Endodermal cell (in vitro differentiated cells): Measurements from ENCODE around the gene COL21A1. TPM values are rescaled to one million over a fixed set of nuclear protein-coding genes. Genes with fewer than 3 reads are reported as not detected.
A peak's percentile ranks its signal among the peaks of the same experiment; 100 is the strongest.

Source experiments
- DNase-seq: peaks from one replicate; pipeline ENCODE4 v3.0.0-alpha.2; 2017
- H3K27ac ChIP-seq: 2 replicates; pipeline ENCODE4 v1.5.1; 2013; ENCODE audit warnings: mild to moderate bottlenecking, low read depth, low read length, moderate library complexity
- H3K27me3 ChIP-seq: 2 replicates; pipeline ENCODE4 v1.6.1; 2013; ENCODE audit warnings: mild to moderate bottlenecking, low read length, moderate library complexity; ENCODE audit not compliant: insufficient read depth, control insufficient read depth, poor library complexity, severe bottlenecking
- H3K36me3 ChIP-seq: 2 replicates; pipeline ENCODE4 v1.7.0; 2013; ENCODE audit warnings: mild to moderate bottlenecking, low read length, moderate library complexity; ENCODE audit not compliant: control insufficient read depth, insufficient read depth
- H3K4me1 ChIP-seq: one replicate; pipeline ENCODE4 v1.7.0; 2013; ENCODE audit warnings: low read length; ENCODE audit not compliant: control insufficient read depth, insufficient read depth
- H3K4me3 ChIP-seq: 2 replicates; pipeline ENCODE4 v1.5.1; 2013; ENCODE audit warnings: mild to moderate bottlenecking, low read length, moderate library complexity
- H3K9ac ChIP-seq: 2 replicates; pipeline ENCODE4 v1.6.1; 2013; ENCODE audit warnings: mild to moderate bottlenecking, low read length, moderate library complexity; ENCODE audit not compliant: poor library complexity, severe bottlenecking; ENCODE audit errors: extremely low read depth
- H3K9me3 ChIP-seq: 2 replicates; pipeline ENCODE4 v1.6.1; 2013; ENCODE audit warnings: mild to moderate bottlenecking, low read length, moderate library complexity; ENCODE audit not compliant: control insufficient read depth
- H3K27ac Mint-ChIP-seq: 2 replicates; pipeline ENCODE4 v1.8.0; 2020; ENCODE audit warnings: mixed read lengths
- H3K27me3 Mint-ChIP-seq: 2 replicates; pipeline ENCODE4 v1.8.0; 2021; ENCODE audit warnings: mild to moderate bottlenecking, mixed read lengths; ENCODE audit not compliant: insufficient read depth
- H3K36me3 Mint-ChIP-seq: 2 replicates; pipeline ENCODE4 v1.8.0; 2020; ENCODE audit warnings: low read depth, mixed read lengths
- H3K4me1 Mint-ChIP-seq: 2 replicates; pipeline ENCODE4 v1.8.0; 2020; ENCODE audit warnings: mixed read lengths
- H3K4me3 Mint-ChIP-seq: 2 replicates; pipeline ENCODE4 v1.8.0; 2020; ENCODE audit warnings: mild to moderate bottlenecking, moderate library complexity, mixed read lengths
- H3K9me3 Mint-ChIP-seq: 2 replicates; pipeline ENCODE4 v1.8.0; 2020; ENCODE audit warnings: mild to moderate bottlenecking, mixed read lengths
- CTCF ChIP-seq: fragments of 200-600 bp; sonication (generic); conservative IDR thresholded peaks from 2 replicates; pipeline ENCODE4 v1.5.0; 2021; ENCODE audit warnings: antibody characterized with exemption, mild to moderate bottlenecking
- WGBS, 2 experiments: methylation state at CpG; one replicate each; pipeline versions ENCODE4 v1.1.5 to v1.1.7; 2013; ENCODE audit warnings: missing lambda C conversion rate in 2 of 2, mixed read lengths in 1 of 2; ENCODE audit not compliant: insufficient coverage in 1 of 2, insufficient read length in 1 of 2; 5-methylcytosine and 5-hydroxymethylcytosine counted together
- total RNA-seq, 2 donors: library from RNA; stranded (reverse); fragmentation: NEBNext Ultra II Directional in 1 of 2; extraction: Animal tissue kit (Norgen Biotek cat#: 25700) in 1 of 2; gene quantifications; 2 replicates in 1 of 2; 3 replicates in 1 of 2; pipeline ENCODE4 v1.2.1, GENCODE V29; 2021

COL21A1 gene
- total RNA-seq, 2 donors from 2014 or later: 0.71 to 1.9 TPM

GRCh38 chr6:56282391-56282790 lies 35.0 kb upstream of the COL21A1 start:
- no peaks in the 10 kb centered on the region for H3K36me3 Mint-ChIP-seq
- no peak for DNase-seq
- H3K4me3 Mint-ChIP-seq: no peak overlapping the region
- peaks cover 1% of the 10 kb centered on the region for H3K9me3 Mint-ChIP-seq
- peaks cover 10% of the 10 kb centered on the region for H3K9me3 ChIP-seq
- H3K27ac ChIP-seq: no peak overlapping the region
- H3K27ac Mint-ChIP-seq: no peak overlapping the region
- H3K4me3 ChIP-seq: no peak overlapping the region
- H3K27me3 Mint-ChIP-seq: no peaks in the 10 kb centered on the region
- no peak overlapping the region for H3K9ac ChIP-seq
- TF ChIP-seq CTCF: no peak
- H3K36me3 ChIP-seq: no peaks in the 10 kb centered on the region
- peaks cover 28% of the 10 kb centered on the region for H3K4me1 Mint-ChIP-seq
- no peaks in the 10 kb centered on the region for H3K27me3 ChIP-seq
- peaks cover 5% of the 10 kb centered on the region for H3K4me1 ChIP-seq

GRCh38 chr6:56280126-56280525 lies 32.7 kb upstream of the COL21A1 start:
- Mint-ChIP-seq H3K27ac (peak overlapping the region; percentile 32), H3K27me3 (no peaks in the 10 kb centered on the region), H3K4me1 (peaks cover 23% of the 10 kb centered on the region), H3K36me3 (no peaks in the 10 kb centered on the region), H3K4me3 (no peak overlapping the region), H3K9me3 (peaks cover 4% of the 10 kb centered on the region)
- Histone ChIP-seq H3K27me3 (no peaks in the 10 kb centered on the region), H3K4me3 (peak overlapping the region; percentile 23), H3K9me3 (peaks cover 21% of the 10 kb centered on the region), H3K36me3 (no peaks in the 10 kb centered on the region), H3K4me1 (peaks cover 5% of the 10 kb centered on the region), H3K27ac (no peak overlapping the region), H3K9ac (no peak overlapping the region)
- DNase-seq: no peak
- TF ChIP-seq CTCF: no peak
- WGBS, 2 experiments: 92 to 100% methylated on average over 2 to 3 of the region's 3 CpGs

GRCh38 chr6:56279331-56280080 lies 32.1 kb upstream of the COL21A1 start:
- H3K27ac Mint-ChIP-seq: peak overlapping the region; percentile 32
- peaks cover 5% of the 10 kb centered on the region for H3K4me1 ChIP-seq
- H3K9me3 Mint-ChIP-seq: peaks cover 8% of the 10 kb centered on the region
- peaks cover 23% of the 10 kb centered on the region for H3K4me1 Mint-ChIP-seq
- peak overlapping the region; percentile 23 for H3K4me3 ChIP-seq
- peaks cover 27% of the 10 kb centered on the region for H3K9me3 ChIP-seq
- H3K27me3 Mint-ChIP-seq: no peaks in the 10 kb centered on the region
- 70% methylated on average over 1 of the region's 1 CpG; no CpG with 5 or more reads in 1 of the 2 experiments for WGBS, 2 experiments
- H3K27me3 ChIP-seq: no peaks in the 10 kb centered on the region
- peak; percentile 53 for DNase-seq
- H3K9ac ChIP-seq: peak overlapping the region; percentile 8
- H3K4me3 Mint-ChIP-seq: no peak overlapping the region
- no peaks in the 10 kb centered on the region for H3K36me3 ChIP-seq
- TF ChIP-seq CTCF: no peak
- peak overlapping the region; percentile 35 for H3K27ac ChIP-seq
- H3K36me3 Mint-ChIP-seq: no peaks in the 10 kb centered on the region
